H9 (cell line): Measurements from ENCODE around the gene CABP7. TPM values are rescaled to one million over a fixed set of nuclear protein-coding genes. Genes with fewer than 3 reads are reported as not detected.

Experiments used
- DNase-seq: peaks from one replicate; pipeline ENCODE4 v3.0.0-alpha.2; 2017
- H2AFZ ChIP-seq: one replicate; pipeline ENCODE4 v1.6.1; 2013; ENCODE audit warnings: mild to moderate bottlenecking, low read length, control low read depth, moderate library complexity
- H2AK5ac ChIP-seq: 2 replicates; pipeline ENCODE4 v1.6.1; 2013; ENCODE audit warnings: low read length, control low read depth, mixed read lengths; ENCODE audit not compliant: insufficient read length
- H2BK120ac ChIP-seq: one replicate; pipeline ENCODE4 v1.6.1; 2013; ENCODE audit warnings: low read depth, mild to moderate bottlenecking, low read length, control low read depth, inconsistent platforms; ENCODE audit not compliant: poor library complexity, severe bottlenecking
- H2BK12ac ChIP-seq: 2 replicates; pipeline ENCODE4 v1.6.1; 2013; ENCODE audit warnings: low read length, control low read depth, mixed read lengths, low read depth; ENCODE audit not compliant: insufficient read length
- H2BK15ac ChIP-seq: 2 replicates; pipeline ENCODE4 v1.6.1; 2013; ENCODE audit warnings: low read depth, low read length, control low read depth
- H2BK20ac ChIP-seq: one replicate; pipeline ENCODE4 v1.6.1; 2013; ENCODE audit warnings: low read depth, mild to moderate bottlenecking, low read length, control low read depth, inconsistent platforms; ENCODE audit not compliant: poor library complexity, severe bottlenecking
- H2BK5ac ChIP-seq: 2 replicates; pipeline ENCODE4 v1.6.1; 2013; ENCODE audit warnings: low read length, control low read depth, mixed read lengths; ENCODE audit not compliant: insufficient read length
- H3K14ac ChIP-seq: 2 replicates; pipeline ENCODE4 v1.6.1; 2013; ENCODE audit warnings: low read length, control low read depth; ENCODE audit not compliant: insufficient read depth
- H3K18ac ChIP-seq: 2 replicates; pipeline ENCODE4 v1.6.1; 2013; ENCODE audit warnings: low read depth, mild to moderate bottlenecking, mixed read lengths, low read length, control low read depth; ENCODE audit not compliant: insufficient read length
- H3K23ac ChIP-seq: 2 replicates; pipeline ENCODE4 v1.6.1; 2013; ENCODE audit warnings: low read length, control low read depth, mixed read lengths, low read depth; ENCODE audit not compliant: insufficient read length
- H3K23me2 ChIP-seq: 2 replicates; pipeline ENCODE4 v1.6.1; 2013; ENCODE audit warnings: low read depth, mild to moderate bottlenecking, mixed read lengths, low read length, control low read depth; ENCODE audit not compliant: insufficient read length, poor library complexity, severe bottlenecking
- H3K27ac ChIP-seq: 2 replicates; pipeline ENCODE4 v1.5.1; 2013; ENCODE audit warnings: low read length, control low read depth, mixed read lengths, low read depth; ENCODE audit not compliant: insufficient read length
- H3K27me3 ChIP-seq: 2 replicates; pipeline ENCODE4 v1.6.1; 2013; ENCODE audit warnings: low read length, control low read depth, inconsistent platforms; ENCODE audit not compliant: insufficient read depth
- H3K4ac ChIP-seq: 2 replicates; pipeline ENCODE4 v1.6.1; 2013; ENCODE audit warnings: low read depth, mild to moderate bottlenecking, control low read depth, inconsistent platforms, low read length, moderate library complexity
- H3K4me1 ChIP-seq: 2 replicates; pipeline ENCODE4 v1.6.1; 2013; ENCODE audit warnings: low read length, control low read depth, inconsistent platforms; ENCODE audit not compliant: insufficient read depth
- H3K4me2 ChIP-seq: 2 replicates; pipeline ENCODE4 v1.6.1; 2013; ENCODE audit warnings: low read length, control low read depth, mixed read lengths; ENCODE audit not compliant: insufficient read length, insufficient read depth
- H3K56ac ChIP-seq: 2 replicates; pipeline ENCODE4 v1.6.1; 2013; ENCODE audit warnings: low read depth, mild to moderate bottlenecking, mixed read lengths, low read length, control low read depth; ENCODE audit not compliant: insufficient read length
- H3K79me1 ChIP-seq: 2 replicates; pipeline ENCODE4 v1.6.1; 2013; ENCODE audit warnings: low read depth, mild to moderate bottlenecking, moderate library complexity, low read length, control low read depth, inconsistent platforms; ENCODE audit not compliant: insufficient read depth, poor library complexity, severe bottlenecking
- H3K79me2 ChIP-seq: 2 replicates; pipeline ENCODE4 v1.6.1; 2013; ENCODE audit warnings: low read length, control low read depth, inconsistent platforms; ENCODE audit not compliant: insufficient read depth
- H3K9ac ChIP-seq: 2 replicates; pipeline ENCODE4 v1.6.1; 2013; ENCODE audit warnings: low read length, control low read depth, mixed read lengths; ENCODE audit not compliant: insufficient read length; ENCODE audit errors: extremely low read depth
- H3K9me3 ChIP-seq: one replicate; pipeline ENCODE4 v1.6.1; 2013; ENCODE audit warnings: low read depth, low read length, inconsistent platforms; ENCODE audit not compliant: control insufficient read depth
- H3T11ph ChIP-seq: one replicate; pipeline ENCODE4 v1.6.1; 2013; ENCODE audit warnings: mild to moderate bottlenecking, low read length, control low read depth, inconsistent platforms
- H4K20me1 ChIP-seq: one replicate; pipeline ENCODE4 v1.6.1; 2013; ENCODE audit not compliant: control insufficient read depth, insufficient read length, insufficient read depth
- H4K5ac ChIP-seq: 2 replicates; pipeline ENCODE4 v1.6.1; 2013; ENCODE audit warnings: low read depth, mild to moderate bottlenecking, mixed read lengths, low read length, control low read depth; ENCODE audit not compliant: insufficient read length
- H4K8ac ChIP-seq: replicated peaks from 2 replicates; pipeline ENCODE4 v1.6.1; 2013; ENCODE audit warnings: low read length, control low read depth, mixed read lengths, low read depth; ENCODE audit not compliant: insufficient read length
- H4K91ac ChIP-seq: 2 replicates; pipeline ENCODE4 v1.6.1; 2013; ENCODE audit warnings: low read depth, mild to moderate bottlenecking, moderate library complexity, mixed read lengths, low read length, control low read depth; ENCODE audit not compliant: insufficient read length
- H3K27ac Mint-ChIP-seq, 3 experiments: 2 replicates in 2 of 3; 3 replicates in 1 of 3; pipeline ENCODE4 v1.8.0; 2020 to 2021; ENCODE audit warnings: mixed read lengths in 3 of 3, mild to moderate bottlenecking in 1 of 3, moderate library complexity in 1 of 3
- H3K27me3 Mint-ChIP-seq: 2 replicates; pipeline ENCODE4 v1.8.0; 2021; ENCODE audit warnings: low read depth, mild to moderate bottlenecking, moderate library complexity, mixed read lengths
- H3K36me3 Mint-ChIP-seq, 3 experiments: 2 replicates in 2 of 3; 3 replicates in 1 of 3; pipeline ENCODE4 v1.8.0; 2020 to 2021; ENCODE audit warnings: low read depth in 3 of 3, mixed read lengths in 3 of 3; ENCODE audit not compliant: insufficient read depth in 1 of 3
- H3K4me1 Mint-ChIP-seq, 2 experiments: 2 replicates each; pipeline ENCODE4 v1.8.0; 2020; ENCODE audit warnings: mixed read lengths in 2 of 2
- H3K4me3 Mint-ChIP-seq, 2 experiments: 2 replicates in 1 of 2; 3 replicates in 1 of 2; pipeline ENCODE4 v1.8.0; 2020 to 2021; ENCODE audit warnings: mild to moderate bottlenecking in 2 of 2, mixed read lengths in 2 of 2, moderate library complexity in 1 of 2
- H3K9me3 Mint-ChIP-seq, 2 experiments: 2 replicates in 1 of 2; 3 replicates in 1 of 2; pipeline ENCODE4 v1.8.0; 2020; ENCODE audit warnings: mild to moderate bottlenecking in 2 of 2, mixed read lengths in 2 of 2, moderate library complexity in 1 of 2
- CTCF ChIP-seq: fragments of 200-600 bp; sonication (generic); conservative IDR thresholded peaks from 3 replicates; pipeline ENCODE4 v1.8.0; 2021; ENCODE audit warnings: antibody characterized with exemption, mild to moderate bottlenecking
- WGBS: extraction: QIAGEN DNeasy Blood & Tissue Kit; methylation state at CpG from one replicate; pipeline ENCODE4 v1.1.7; 2013; ENCODE audit warnings: missing lambda C conversion rate, low lambda C conversion rate, mixed read lengths; ENCODE audit not compliant: insufficient read length; ENCODE audit errors: extremely low coverage; 5-methylcytosine and 5-hydroxymethylcytosine counted together
- total RNA-seq: library from RNA; stranded (reverse); gene quantifications from 2 replicates; pipeline ENCODE4 v1.2.1, GENCODE V29; 2021

Gene CABP7
- total RNA-seq, 1 experiment from 2014 or later, result 0.83 TPM

GRCh38 chr22:29726512-29727130, 6.8 kb downstream of the CABP7 start:
- no peaks in the 10 kb centered on the region for H3K79me1 ChIP-seq
- H4K91ac ChIP-seq, result no peak overlapping the region
- H2BK5ac ChIP-seq, result no peak overlapping the region
- no peak overlapping the region for H3K9ac ChIP-seq
- H3K79me2 ChIP-seq, result no peaks in the 10 kb centered on the region
- no peak for DNase-seq
- H3K27me3 Mint-ChIP-seq, result peaks cover 49% of the 10 kb centered on the region
- H2AFZ ChIP-seq, result no peak overlapping the region
- no peak overlapping the region for H2BK12ac ChIP-seq
- H3T11ph ChIP-seq, result no peak overlapping the region
- no peak overlapping the region for H3K56ac ChIP-seq
- H4K8ac ChIP-seq, result no peak overlapping the region
- H2AK5ac ChIP-seq, result no peak overlapping the region
- WGBS, result no CpG with 5 or more reads among the region's 15 CpGs
- H3K14ac ChIP-seq, result no peak overlapping the region
- H3K27ac ChIP-seq, result no peak overlapping the region
- TF ChIP-seq CTCF, result no peak
- no peaks in the 10 kb centered on the region; a peak in 1 of 5 replicates for H3K9me3 Mint-ChIP-seq
- no peak overlapping the region for H3K4ac ChIP-seq
- H2BK120ac ChIP-seq, result no peak overlapping the region
- no peaks in the 10 kb centered on the region; a peak in 1 of 7 replicates for H3K36me3 Mint-ChIP-seq
- no peak overlapping the region for H4K5ac ChIP-seq
- peaks cover 9 to 11% of the 10 kb centered on the region in 2 experiments; a peak in 3 of 4 replicates for H3K4me1 Mint-ChIP-seq
- H3K4me1 ChIP-seq, result no peaks in the 10 kb centered on the region
- peaks cover 2% of the 10 kb centered on the region for H4K20me1 ChIP-seq
- H3K9me3 ChIP-seq, result no peaks in the 10 kb centered on the region
- no peak overlapping the region for H3K4me3 Mint-ChIP-seq
- no peak overlapping the region for H3K18ac ChIP-seq
- peaks cover 1% of the 10 kb centered on the region; the same call in 1 of the 2 replicates for H3K27me3 ChIP-seq
- H3K27ac Mint-ChIP-seq, result no peak overlapping the region; a peak in 1 of 7 replicates
- no peak overlapping the region for H3K4me2 ChIP-seq
- no peak overlapping the region for H2BK15ac ChIP-seq
- H3K23me2 ChIP-seq, result no peaks in the 10 kb centered on the region
- no peak overlapping the region for H2BK20ac ChIP-seq
- H3K23ac ChIP-seq, result no peak overlapping the region
